ENCODE data around the gene LAMA4. TPM values are rescaled to one million over a fixed set of nuclear protein-coding genes. Genes with fewer than 3 reads are reported as not detected.

LAMA4 gene
- total RNA-seq, 1 experiment from 2014 or later: 1.1 TPM

DNA sequence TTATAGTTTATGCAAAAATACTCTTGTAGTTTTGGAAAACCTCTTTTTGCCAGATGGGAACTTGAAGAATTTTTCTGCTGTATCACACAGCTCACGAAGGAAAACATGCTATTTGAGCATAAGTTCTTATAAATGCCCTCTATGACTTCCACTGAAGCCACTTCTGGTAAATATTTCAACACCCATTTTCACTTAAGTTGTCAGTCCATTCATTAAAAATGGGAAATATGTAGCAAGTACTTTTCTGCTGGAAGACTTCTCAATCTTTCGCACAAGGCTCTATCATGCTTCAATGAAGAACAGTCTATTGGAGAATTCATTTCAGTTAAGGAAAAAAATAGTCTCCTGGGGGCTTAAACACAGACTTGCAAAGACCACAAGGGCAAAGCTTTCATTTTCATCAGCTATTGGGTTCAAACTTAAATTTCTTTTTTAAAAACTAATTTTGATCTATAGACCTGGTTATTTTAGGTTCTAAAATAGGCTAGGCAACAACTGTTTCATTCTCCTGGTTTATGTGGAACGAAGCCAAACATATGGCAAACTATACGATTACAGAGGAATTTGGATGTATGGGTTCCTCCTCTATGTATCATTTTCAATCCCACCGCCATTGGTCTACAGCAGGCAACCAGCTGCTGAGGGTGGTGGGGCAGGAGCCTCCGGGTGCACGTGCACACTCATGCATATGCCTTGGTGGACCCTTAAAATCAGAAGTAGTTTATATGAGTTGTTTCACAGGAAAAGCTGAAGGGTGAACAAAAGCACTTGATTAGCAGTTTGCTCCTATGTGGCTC, 38.7 kb downstream of the LAMA4 start:
- Histone ChIP-seq H3K4me1 (ENCODE audit: insufficient read depth, low read length) (peaks cover 3% of the 10 kb centered on the region; the same call in 1 of the 2 replicates), H4K5ac (ENCODE audit: insufficient read length, low read depth, low read length) (no peak overlapping the region), H3K79me2 (ENCODE audit: insufficient read depth, low read length) (no peaks in the 10 kb centered on the region), H2BK12ac (ENCODE audit: insufficient read length, low read depth, low read length) (no peak overlapping the region), H4K8ac (replicated peaks; ENCODE audit: insufficient read length, low read depth, low read length) (no peak overlapping the region), H3K56ac (ENCODE audit: insufficient read length, low read depth, low read length) (no peak overlapping the region), H2AK5ac (ENCODE audit: insufficient read length, low read length) (no peak overlapping the region), H3K23me2 (ENCODE audit: insufficient read length, low read depth, low read length, poor library complexity, severe bottlenecking) (no peaks in the 10 kb centered on the region), H3K18ac (ENCODE audit: insufficient read length, low read depth, low read length) (no peak overlapping the region), H3K23ac (ENCODE audit: insufficient read length, low read depth, low read length) (no peak overlapping the region), H2BK15ac (ENCODE audit: low read depth, low read length) (no peak overlapping the region), H4K91ac (ENCODE audit: insufficient read length, low read depth, low read length) (no peak overlapping the region), H2BK20ac (ENCODE audit: low read depth, low read length, poor library complexity, severe bottlenecking) (no peak overlapping the region), H3T11ph (ENCODE audit: low read length) (no peak overlapping the region), H4K20me1 (ENCODE audit: control insufficient read depth, insufficient read depth, insufficient read length) (no peaks in the 10 kb centered on the region), H3K9me3 (ENCODE audit: control insufficient read depth, low read depth, low read length) (no peaks in the 10 kb centered on the region), H3K9ac (ENCODE audit: extremely low read depth, insufficient read length, low read length) (no peak overlapping the region), H3K4ac (ENCODE audit: low read depth, low read length) (no peak overlapping the region), H3K14ac (ENCODE audit: insufficient read depth, low read length) (no peak overlapping the region), H2BK5ac (ENCODE audit: insufficient read length, low read length) (no peak overlapping the region), H3K27ac (ENCODE audit: insufficient read length, low read depth, low read length) (no peak overlapping the region), H3K27me3 (ENCODE audit: insufficient read depth, low read length) (no peaks in the 10 kb centered on the region), H2BK120ac (ENCODE audit: low read depth, low read length, poor library complexity, severe bottlenecking) (no peak overlapping the region), H3K79me1 (ENCODE audit: insufficient read depth, low read depth, low read length, poor library complexity, severe bottlenecking) (no peaks in the 10 kb centered on the region), H2AFZ (ENCODE audit: low read length) (no peak overlapping the region), H3K4me2 (ENCODE audit: insufficient read depth, insufficient read length, low read length) (no peak overlapping the region)
- no peak for DNase-seq
- Mint-ChIP-seq H3K9me3 (no peaks in the 10 kb centered on the region), H3K4me1 (peaks cover 6 to 8% of the 10 kb centered on the region in 2 experiments), H3K36me3 (ENCODE audit: insufficient read depth in 1 of 3, low read depth in 3 of 3) (peaks cover 0 to 4% (median 0%) of the 10 kb centered on the region in 3 experiments; a peak in 2 of 7 replicates), H3K27me3 (ENCODE audit: low read depth) (peaks cover 2% of the 10 kb centered on the region), H3K4me3 (no peak overlapping the region), H3K27ac (no peak overlapping the region)
- WGBS (ENCODE audit: extremely low coverage, insufficient read length, low lambda C conversion rate): no CpG with 5 or more reads among the region's 7 CpGs
- TF ChIP-seq, protein P1, sequence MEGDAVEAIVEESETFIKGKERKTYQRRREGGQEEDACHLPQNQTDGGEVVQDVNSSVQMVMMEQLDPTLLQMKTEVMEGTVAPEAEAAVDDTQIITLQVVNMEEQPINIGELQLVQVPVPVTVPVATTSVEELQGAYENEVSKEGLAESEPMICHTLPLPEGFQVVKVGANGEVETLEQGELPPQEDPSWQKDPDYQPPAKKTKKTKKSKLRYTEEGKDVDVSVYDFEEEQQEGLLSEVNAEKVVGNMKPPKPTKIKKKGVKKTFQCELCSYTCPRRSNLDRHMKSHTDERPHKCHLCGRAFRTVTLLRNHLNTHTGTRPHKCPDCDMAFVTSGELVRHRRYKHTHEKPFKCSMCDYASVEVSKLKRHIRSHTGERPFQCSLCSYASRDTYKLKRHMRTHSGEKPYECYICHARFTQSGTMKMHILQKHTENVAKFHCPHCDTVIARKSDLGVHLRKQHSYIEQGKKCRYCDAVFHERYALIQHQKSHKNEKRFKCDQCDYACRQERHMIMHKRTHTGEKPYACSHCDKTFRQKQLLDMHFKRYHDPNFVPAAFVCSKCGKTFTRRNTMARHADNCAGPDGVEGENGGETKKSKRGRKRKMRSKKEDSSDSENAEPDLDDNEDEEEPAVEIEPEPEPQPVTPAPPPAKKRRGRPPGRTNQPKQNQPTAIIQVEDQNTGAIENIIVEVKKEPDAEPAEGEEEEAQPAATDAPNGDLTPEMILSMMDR (conservative IDR thresholded peaks at IDR 0.05): no peak
